Breast epithelium (tissue), 4 donors: ENCODE measurements around the gene ATP4B. TPM values are rescaled to one million over a fixed set of nuclear protein-coding genes. Genes with fewer than 3 reads are reported as not detected.

ENCODE experiments used
- DNase-seq, 2 donors: peaks; one replicate each; pipeline ENCODE4 v3.0.0-alpha.2; 2019; ENCODE audit warnings: low spot score in 2 of 2
- H3K27ac ChIP-seq, 2 donors: fragments of 200-600 bp; sonication (generic) in 1 of 2; one replicate each; pipeline ENCODE4 v1.5.1; 2016 to 2019; ENCODE audit warnings: mild to moderate bottlenecking in 1 of 2
- H3K27me3 ChIP-seq, 2 donors: fragments of 200-600 bp; sonication (generic) in 1 of 2; one replicate each; pipeline versions ENCODE4 v1.5.1 to v1.6.0; 2017 to 2019; ENCODE audit warnings: control low read depth in 1 of 2, mild to moderate bottlenecking in 1 of 2
- H3K36me3 ChIP-seq: fragments of 200-600 bp; one replicate; pipeline ENCODE4 v1.5.1; 2019
- H3K4me1 ChIP-seq, 2 donors: fragments of 200-600 bp; sonication (generic); one replicate each; pipeline ENCODE4 v1.5.1; 2016 to 2019; ENCODE audit warnings: control low read depth in 1 of 2
- H3K4me3 ChIP-seq, 3 donors: fragments of 200-600 bp; sonication (generic); 1 replicate in 2 of 3; 2 replicates in 1 of 3; pipeline ENCODE4 v1.5.1; 2016 to 2019; ENCODE audit warnings: mild to moderate bottlenecking in 3 of 3, moderate library complexity in 2 of 3
- H3K9me3 ChIP-seq, 2 donors: fragments of 200-600 bp; sonication (generic) in 1 of 2; one replicate each; pipeline ENCODE4 v1.5.1; 2016 to 2019; ENCODE audit warnings: control low read depth in 1 of 2
- CTCF ChIP-seq, 3 donors: fragments of 450-650 bp; IDR thresholded peaks; one replicate each; pipeline ENCODE4 v1.5.1; 2016 to 2017; ENCODE audit warnings: antibody characterized with exemption in 3 of 3, mild to moderate bottlenecking in 3 of 3, moderate library complexity in 3 of 3
- POLR2A ChIP-seq: fragments of 450-650 bp; IDR thresholded peaks from one replicate; pipeline ENCODE4 v1.6.1; 2016; ENCODE audit warnings: antibody characterized with exemption, mild to moderate bottlenecking, moderate library complexity
- POLR2AphosphoS5 ChIP-seq, 3 donors: sonication (generic); formaldehyde crosslinking; IDR thresholded peaks; one replicate each; pipeline ENCODE4 v1.6.1; 2017; ENCODE audit warnings: antibody characterized with exemption in 3 of 3
- intact Hi-C: fragments of 100-400 bp; cut with DNase I; formaldehyde crosslinking; loops from one replicate; pipeline ENCODE4 v1.15.1; 2023; ENCODE audit warnings: low total_unique reads
- total RNA-seq, 3 donors: library from RNA; depleted of rRNA; stranded (reverse); fragments of >200 nt; gene quantifications; one replicate each; pipeline ENCODE4 v1.1.0, GENCODE V29; 2016

ATP4B gene
- total RNA-seq, 3 donors from 2014 or later: not detected

GRCh38 chr13:113661509-113661908 is 3.5 kb upstream of the ATP4B start:
- no peak overlapping the region for H3K27ac ChIP-seq
- intact Hi-C loops: no loop called here

GRCh38 chr13:113660066-113660465 is 2.1 kb upstream of the ATP4B start:
- peak in 1 of 2 donors; percentile 20 for DNase-seq

More at GRCh38 chr13:113661509-113661908, 3.5 kb upstream of the ATP4B start:
- Histone ChIP-seq H3K36me3 (no peaks in the 10 kb centered on the region), H3K27me3 (no peaks in the 10 kb centered on the region), H3K4me3 (no peak overlapping the region), H3K4me1 (no peaks in the 10 kb centered on the region), H3K9me3 (peaks cover 4 to 8% of the 10 kb centered on the region in 2 donors)
- TF ChIP-seq CTCF (IDR thresholded peaks at IDR 0.05) (no peak), POLR2A (no peak), POLR2AphosphoS5 (IDR thresholded peaks at IDR 0.05) (no peak)
- DNase-seq: no peak

GRCh38 chr13:113659337-113659736 is 1.3 kb upstream of the ATP4B start:
- H3K4me3 ChIP-seq: no peak overlapping the region
- H3K4me1 ChIP-seq: no peaks in the 10 kb centered on the region
- TF ChIP-seq CTCF (IDR thresholded peaks at IDR 0.05): no peak
- no peak for TF ChIP-seq POLR2AphosphoS5 (IDR thresholded peaks at IDR 0.05)
- no peak for TF ChIP-seq POLR2A
- no peak overlapping the region for H3K27ac ChIP-seq
- intact Hi-C loops: no loop called here
- no peak for DNase-seq
- H3K9me3 ChIP-seq: peaks cover 4 to 8% of the 10 kb centered on the region in 2 donors
- no peaks in the 10 kb centered on the region for H3K27me3 ChIP-seq
- no peaks in the 10 kb centered on the region for H3K36me3 ChIP-seq

More at GRCh38 chr13:113660066-113660465, 2.1 kb upstream of the ATP4B start:
- no peak for TF ChIP-seq POLR2A
- Histone ChIP-seq H3K9me3 (peaks cover 4 to 8% of the 10 kb centered on the region in 2 donors), H3K4me3 (no peak overlapping the region), H3K27ac (no peak overlapping the region), H3K36me3 (no peaks in the 10 kb centered on the region), H3K27me3 (no peaks in the 10 kb centered on the region), H3K4me1 (no peaks in the 10 kb centered on the region)
- intact Hi-C loops: no loop called here

- Histone ChIP-seq H3K27ac (no peak overlapping the region), H3K27me3 (no peaks in the 10 kb centered on the region), H3K4me1 (no peaks in the 10 kb centered on the region), H3K36me3 (no peaks in the 10 kb centered on the region), H3K4me3 (no peak overlapping the region), H3K9me3 (peaks cover 4 to 8% of the 10 kb centered on the region in 2 donors)
- intact Hi-C loops: no loop called here
- peak in 1 of 2 donors; percentile 37 for DNase-seq
- no peak for TF ChIP-seq POLR2A
- TF ChIP-seq POLR2AphosphoS5 (IDR thresholded peaks at IDR 0.05): no peak
- no peak for TF ChIP-seq CTCF (IDR thresholded peaks at IDR 0.05)
These were observed 838 bp upstream of the ATP4B start for GRCh38 chr13:113658836-113659235.

- intact Hi-C loops: no loop called here
- no peaks in the 10 kb centered on the region for H3K4me1 ChIP-seq
- H3K36me3 ChIP-seq: no peaks in the 10 kb centered on the region
- no peaks in the 10 kb centered on the region for H3K27me3 ChIP-seq
- peaks cover 4 to 8% of the 10 kb centered on the region in 2 donors for H3K9me3 ChIP-seq
- no peak overlapping the region for H3K27ac ChIP-seq
- DNase-seq: peak in 1 of 2 donors; percentile 31
- H3K4me3 ChIP-seq: no peak overlapping the region
- TF ChIP-seq POLR2A (no peak), CTCF (IDR thresholded peaks at IDR 0.05) (no peak), POLR2AphosphoS5 (IDR thresholded peaks at IDR 0.05) (no peak)
These were observed 947 bp downstream of the ATP4B start for GRCh38 chr13:113656831-113657671.
